Mucosa of rectum (tissue), 2 donors: Measurements from ENCODE around the gene EEF2K.
"Not testable (repeated sequence)": the region's sequence is repeated elsewhere in the genome, so short reads cannot be mapped to it uniquely, and the experiment has no call there.

Experiments used
- H3K27ac ChIP-seq, 2 donors: one replicate each; pipeline ENCODE4 v1.7.0; 2013; ENCODE audit warnings: inconsistent platforms in 2 of 2, low read depth in 2 of 2, low read length in 2 of 2
- H3K27me3 ChIP-seq, 2 donors: one replicate each; pipeline ENCODE4 v1.7.0; 2013; ENCODE audit warnings: low read length in 2 of 2; ENCODE audit not compliant: control insufficient read depth in 2 of 2, insufficient read depth in 2 of 2
- H3K36me3 ChIP-seq, 2 donors: one replicate each; pipeline ENCODE4 v1.7.0; 2013; ENCODE audit warnings: low read length in 2 of 2; ENCODE audit not compliant: control insufficient read depth in 2 of 2, insufficient read depth in 2 of 2
- H3K4me1 ChIP-seq, 2 donors: one replicate each; pipeline ENCODE4 v1.7.0; 2013; ENCODE audit warnings: low read length in 2 of 2, mild to moderate bottlenecking in 1 of 2; ENCODE audit not compliant: control insufficient read depth in 2 of 2, insufficient read depth in 2 of 2
- H3K4me3 ChIP-seq, 2 donors: one replicate each; pipeline ENCODE4 v1.7.0; 2013; ENCODE audit warnings: low read length in 2 of 2
- H3K9ac ChIP-seq, 2 donors: one replicate each; pipeline ENCODE4 v1.7.0; 2013; ENCODE audit warnings: low read length in 2 of 2, low read depth in 1 of 2, mild to moderate bottlenecking in 1 of 2
- H3K9me3 ChIP-seq, 2 donors: one replicate each; pipeline ENCODE4 v1.7.0; 2013; ENCODE audit warnings: low read length in 2 of 2; ENCODE audit not compliant: control insufficient read depth in 2 of 2
- donor health status: healthy.
- donor health status: Normal muscosa, but diverticular disease.

EEF2K gene

DNA sequence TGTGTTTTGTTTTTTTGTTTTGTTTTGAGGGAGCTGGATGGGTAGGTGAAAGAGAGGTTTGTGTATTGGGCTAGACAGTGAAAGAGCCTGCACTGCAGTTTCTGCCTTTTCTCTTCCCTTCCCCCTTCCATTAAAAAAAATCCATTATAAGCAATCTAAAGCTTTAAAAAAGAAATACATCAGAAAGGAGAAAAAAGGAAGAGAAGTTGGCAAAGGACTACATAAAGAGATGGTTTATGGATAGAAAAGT is 10.7 kb upstream of the EEF2K start:
- Histone ChIP-seq H3K4me1 (peaks cover 18% of the 10 kb centered on the region in 2 donors), H3K9me3 (no peaks in the 10 kb centered on the region), H3K27me3 (no peaks in the 10 kb centered on the region), H3K9ac (peak overlapping the region in 1 of 2 donors; percentile 32), H3K27ac (peak overlapping the region; percentile 40 to 43), H3K4me3 (peak overlapping the region in 1 of 2 donors; percentile 77), H3K36me3 (no peaks in the 10 kb centered on the region)

- H3K4me1 ChIP-seq, result peaks cover 18% of the 10 kb centered on the region in 2 donors
- no peaks in the 10 kb centered on the region for H3K9me3 ChIP-seq
These were observed 10.2 kb upstream of the EEF2K start for GRCh38 chr16:22195695-22196558.

GRCh38 chr16:22196559-22197168 is 9.4 kb upstream of the EEF2K start:
- not testable (repeated sequence) for H3K9me3 ChIP-seq, H3K36me3 ChIP-seq, H3K27me3 ChIP-seq, H3K27ac ChIP-seq, H3K9ac ChIP-seq
- Histone ChIP-seq H3K4me1 (peaks cover 18 to 19% of the 10 kb centered on the region in 2 donors), H3K4me3 (peak overlapping the region; percentile 75 to 77)

More at GRCh38 chr16:22195695-22196558, 10.2 kb upstream of the EEF2K start:
- Histone ChIP-seq H3K9ac (peak overlapping the region; percentile 32 to 60), H3K36me3 (no peaks in the 10 kb centered on the region), H3K4me3 (peak overlapping the region; percentile 75 to 77), H3K27ac (peak overlapping the region; percentile 40 to 43), H3K27me3 (no peaks in the 10 kb centered on the region)

GRCh38 chr16:22198547-22199293 is 7.4 kb upstream of the EEF2K start:
- Histone ChIP-seq H3K36me3 (no peaks in the 10 kb centered on the region), H3K9me3 (no peaks in the 10 kb centered on the region), H3K4me3 (no peak overlapping the region), H3K27me3 (no peaks in the 10 kb centered on the region), H3K4me1 (peaks cover 7% of the 10 kb centered on the region in 2 donors), H3K27ac (peak overlapping the region; percentile 6 to 68), H3K9ac (no peak overlapping the region)

GRCh38 chr16:22202261-22202637 is 3.8 kb upstream of the EEF2K start:
- H3K27me3 ChIP-seq, result no peaks in the 10 kb centered on the region

DNA sequence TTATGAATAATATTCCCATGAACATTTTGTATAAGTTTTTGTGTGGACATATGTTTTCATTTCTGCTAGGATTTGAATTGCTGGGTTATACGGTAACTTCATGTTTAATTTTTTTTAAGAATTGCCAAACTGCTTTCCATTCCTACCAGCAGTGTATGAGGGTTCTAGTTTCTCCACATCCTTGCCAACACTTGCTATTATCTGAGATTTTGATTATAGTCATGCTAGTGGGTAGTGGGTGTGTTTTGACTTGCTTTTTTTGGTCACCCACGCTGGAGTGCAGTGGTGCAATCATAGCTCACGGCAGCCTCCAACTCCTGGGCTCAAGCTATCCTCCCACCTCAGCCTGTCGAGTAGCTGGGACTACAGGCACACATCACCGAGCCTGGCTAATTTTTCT is 3.0 kb upstream of the EEF2K start:
- Histone ChIP-seq H3K9ac (no peak overlapping the region), H3K4me1 (peaks cover 4 to 13% of the 10 kb centered on the region in 2 donors), H3K36me3 (no peaks in the 10 kb centered on the region), H3K27ac (no peak overlapping the region), H3K9me3 (no peaks in the 10 kb centered on the region), H3K4me3 (no peak overlapping the region), H3K27me3 (no peaks in the 10 kb centered on the region)

More at GRCh38 chr16:22202261-22202637, 3.8 kb upstream of the EEF2K start:
- Histone ChIP-seq H3K4me1 (peaks cover 0 to 5% of the 10 kb centered on the region in 2 donors), H3K9me3 (no peaks in the 10 kb centered on the region), H3K9ac (no peak overlapping the region), H3K27ac (no peak overlapping the region), H3K4me3 (no peak overlapping the region), H3K36me3 (no peaks in the 10 kb centered on the region)

- H3K4me3 ChIP-seq, result no peak overlapping the region
- no peaks in the 10 kb centered on the region for H3K36me3 ChIP-seq
- peaks cover 6 to 14% of the 10 kb centered on the region in 2 donors for H3K4me1 ChIP-seq
- H3K9me3 ChIP-seq, result no peaks in the 10 kb centered on the region
- no peak overlapping the region for H3K27ac ChIP-seq
- H3K27me3 ChIP-seq, result no peaks in the 10 kb centered on the region
- H3K9ac ChIP-seq, result no peak overlapping the region
These were observed 1.9 kb upstream of the EEF2K start for GRCh38 chr16:22204091-22204655.

DNA sequence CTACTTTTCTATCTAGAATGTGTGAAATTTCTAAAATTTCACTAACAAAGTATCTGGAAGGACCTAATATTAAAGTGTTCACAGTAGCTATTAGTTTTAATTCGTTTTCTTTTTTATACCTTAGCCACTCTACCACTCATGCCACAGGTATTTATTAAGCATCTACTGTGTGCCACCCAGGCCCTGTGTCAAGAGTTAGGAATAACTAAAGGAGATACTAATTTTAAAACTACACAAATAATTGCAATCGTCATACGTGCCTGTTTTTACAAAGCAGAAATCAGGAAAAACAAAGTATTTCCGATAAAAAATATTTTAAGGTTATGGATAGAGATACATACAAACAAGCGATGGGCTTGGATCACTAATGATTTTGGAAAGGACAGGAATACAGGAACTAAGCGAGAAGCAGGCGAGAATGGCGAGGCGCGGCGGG is 483 bp upstream of the EEF2K start:
- peak overlapping the region; percentile 72 to 88 for H3K4me3 ChIP-seq
- no peaks in the 10 kb centered on the region for H3K27me3 ChIP-seq
- H3K27ac ChIP-seq, result peak overlapping the region; percentile 80 to 88
- peaks cover 0 to 4% of the 10 kb centered on the region in 2 donors for H3K36me3 ChIP-seq
- H3K9ac ChIP-seq, result peak overlapping the region; percentile 49 to 75
- no peaks in the 10 kb centered on the region for H3K9me3 ChIP-seq
- peaks cover 6 to 20% of the 10 kb centered on the region in 2 donors for H3K4me1 ChIP-seq

DNA sequence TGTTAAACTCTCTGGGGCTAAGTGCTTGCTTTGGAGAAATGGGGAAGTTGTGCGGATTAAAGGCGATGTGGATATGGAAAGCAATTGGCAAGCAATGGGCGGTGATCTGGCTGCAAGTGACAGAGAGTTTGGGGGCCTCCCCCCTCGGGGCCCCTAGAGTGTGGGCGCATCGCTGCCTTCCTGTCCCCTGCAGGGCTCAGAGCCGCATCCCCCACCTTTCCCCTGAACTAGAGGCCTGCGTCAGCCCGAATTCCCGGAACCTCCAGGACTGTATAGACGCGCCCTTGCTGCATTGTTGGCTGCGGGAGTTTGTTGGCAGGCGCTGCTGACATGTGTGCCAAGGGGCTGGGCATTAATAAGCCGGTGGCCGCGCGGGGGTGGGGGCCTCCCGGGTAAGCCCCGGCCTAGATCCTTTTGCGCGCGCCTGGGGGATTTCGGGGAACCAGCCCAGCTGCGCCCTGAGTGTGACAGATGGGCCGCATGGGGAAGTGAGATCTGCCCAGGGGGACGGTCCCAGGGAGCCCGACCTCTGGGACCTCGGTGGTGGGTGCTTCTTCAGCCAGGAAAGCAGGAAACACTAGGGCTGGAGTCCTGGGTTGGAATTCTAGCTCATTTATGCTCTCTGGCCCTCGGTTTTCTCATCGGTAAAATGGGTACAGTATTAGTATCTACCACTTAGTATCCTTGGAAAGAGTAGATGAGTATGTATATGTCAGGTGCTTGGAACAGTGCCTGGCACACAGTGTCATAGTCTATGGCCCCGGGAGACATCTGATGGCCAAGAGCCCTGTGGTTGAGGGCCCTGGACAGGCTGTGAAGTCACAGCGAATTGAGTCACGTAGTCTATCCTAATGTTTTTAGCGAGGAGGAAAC is 1.0 kb downstream of the EEF2K start:
- Histone ChIP-seq H3K36me3 (peaks cover 2 to 8% of the 10 kb centered on the region in 2 donors), H3K27me3 (no peaks in the 10 kb centered on the region), H3K9me3 (no peaks in the 10 kb centered on the region), H3K4me3 (peak overlapping the region; percentile 88 to 89), H3K4me1 (peaks cover 14 to 22% of the 10 kb centered on the region in 2 donors), H3K9ac (peak overlapping the region; percentile 74 to 75), H3K27ac (peak overlapping the region; percentile 75 to 88)
